WTC11 (cell line): Measurements from ENCODE around the gene SPRR2G.
"Not testable (repeated sequence)": the region's sequence is repeated elsewhere in the genome, so short reads cannot be mapped to it uniquely, and the experiment has no call there.

Experiments used
- ATF2 ChIP-seq: sonication (generic); formaldehyde crosslinking; IDR thresholded peaks from 2 replicates; pipeline ENCODE4 v1.8.1; 2022; ENCODE audit warnings: low read depth, missing genetic modification reagents, borderline replicate concordance
- CDX4 ChIP-seq: fragments of 250-450 bp; sonication (Bioruptor Pico); IDR thresholded peaks from 2 replicates; pipeline ENCODE4 v1.9.0; 2021; ENCODE audit warnings: moderate library complexity, mild to moderate bottlenecking, inconsistent platforms, borderline replicate concordance
- CTCF ChIP-seq: fragments of 200-600 bp; IDR thresholded peaks from 2 replicates; pipeline ENCODE4 v1.8.0; 2022; ENCODE audit warnings: antibody characterized with exemption
- E2F1 ChIP-seq: sonication (generic); formaldehyde crosslinking; IDR thresholded peaks from 2 replicates; pipeline ENCODE4 v1.8.0; 2022; ENCODE audit warnings: mild to moderate bottlenecking, missing genetic modification reagents
- ETV6 ChIP-seq: sonication (generic); formaldehyde crosslinking; IDR thresholded peaks from 2 replicates; pipeline ENCODE4 v1.8.1; 2022; ENCODE audit warnings: mild to moderate bottlenecking, missing genetic modification reagents
- MAX ChIP-seq: sonication (generic); formaldehyde crosslinking; IDR thresholded peaks from 2 replicates; pipeline ENCODE4 v1.8.0; 2022; ENCODE audit warnings: mild to moderate bottlenecking, missing genetic modification reagents
- PRDM15 ChIP-seq: sonication (generic); formaldehyde crosslinking; IDR thresholded peaks from 2 replicates; pipeline ENCODE4 v1.8.0; 2022; ENCODE audit warnings: missing genetic modification reagents
- SMAD3 ChIP-seq: sonication (generic); formaldehyde crosslinking; IDR thresholded peaks from 2 replicates; pipeline ENCODE4 v1.8.0; 2022; ENCODE audit warnings: missing genetic modification reagents, mild to moderate bottlenecking, borderline replicate concordance
- TEAD1 ChIP-seq: sonication (generic); formaldehyde crosslinking; IDR thresholded peaks from 2 replicates; pipeline ENCODE4 v1.8.0; 2022; ENCODE audit warnings: mild to moderate bottlenecking, missing genetic modification reagents
- USF2 ChIP-seq: sonication (generic); formaldehyde crosslinking; IDR thresholded peaks from 2 replicates; pipeline ENCODE4 v1.8.1; 2023; ENCODE audit warnings: mild to moderate bottlenecking, missing genetic modification reagents, moderate library complexity

- TF ChIP-seq CTCF; USF2; CDX4 (CRISPR knock-in tag); ETV6 (CRISPR knock-in tag); PRDM15 (CRISPR knock-in tag); MAX (CRISPR knock-in tag); SMAD3 (CRISPR knock-in tag); TEAD1; E2F1 (CRISPR knock-in tag); ATF2 (CRISPR knock-in tag): not testable (repeated sequence)
These were observed 35.4 kb downstream of the SPRR2G start for GRCh38 chr1:153115264-153115663.
